ENCODE results near the gene FAM227A. TPM values are rescaled to one million over a fixed set of nuclear protein-coding genes. Genes with fewer than 3 reads are reported as not detected.
A peak's percentile ranks its signal among the peaks of the same experiment; 100 is the strongest.
"Not testable (repeated sequence)": the region's sequence is repeated elsewhere in the genome, so short reads cannot be mapped to it uniquely, and the experiment has no call there.

FAM227A gene
- total and polyA plus RNA-seq, 4 experiments from 2014 or later = 0.44 TPM; not detected in 3

DNA sequence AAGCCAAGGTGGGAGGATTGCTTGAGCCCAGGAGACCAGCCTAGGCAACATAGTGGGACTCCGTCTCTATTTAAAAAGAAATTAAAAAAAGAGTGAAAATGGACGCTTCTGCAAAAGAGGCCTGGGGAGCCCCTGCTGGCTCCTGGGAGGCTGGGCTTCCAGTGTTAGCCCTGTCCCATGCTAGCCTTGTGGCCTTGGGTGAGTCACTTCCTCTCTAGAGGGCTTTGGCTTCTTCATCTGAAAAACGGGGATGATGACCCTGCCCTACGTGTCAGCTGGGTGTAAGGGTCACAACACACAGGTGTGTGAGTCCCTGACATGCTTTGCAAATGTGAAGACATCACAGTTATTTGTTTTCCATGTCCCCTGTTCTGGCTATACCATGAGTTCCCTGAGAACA, 32.8 kb downstream of the FAM227A start:
- H3K27ac ChIP-seq (ENCODE audit: low read depth, low read length) = no peak overlapping the region
- DNase-seq = no peak
- H3K9me3 ChIP-seq (ENCODE audit: control insufficient read depth in 1 of 2, low read length in 2 of 2) = peaks cover 0 to 3% of the 10 kb centered on the region in 2 donors
- H3K36me3 ChIP-seq (ENCODE audit: insufficient read depth, low read length) = no peaks in the 10 kb centered on the region
- H3K4me1 ChIP-seq (ENCODE audit: insufficient read depth, low read length) = no peaks in the 10 kb centered on the region
- intact Hi-C loops (cut with micrococcal nuclease) = no loop called here
- Mint-ChIP-seq H3K27me3 (peaks cover 3 to 10% of the 10 kb centered on the region in 2 donors), H3K36me3 (peaks cover 0 to 3% of the 10 kb centered on the region in 2 donors), H3K4me3 (no peak overlapping the region), H3K9me3 (peaks cover 1 to 8% (median 3%) of the 10 kb centered on the region in 8 donors), H3K27ac (no peak overlapping the region), H3K4me1 (no peaks in the 10 kb centered on the region)
- POLR2A ChIA-PET (ENCODE audit: partially characterized antibody) = no interaction called here
- H3K27me3 ChIP-seq (ENCODE audit: insufficient read depth, low read length) = no peaks in the 10 kb centered on the region
- CTCF ChIA-PET (ENCODE audit: partially characterized antibody) = no interaction called here
- H3K4me3 ChIP-seq (ENCODE audit: low read length in 2 of 2) = no peak overlapping the region

DNA sequence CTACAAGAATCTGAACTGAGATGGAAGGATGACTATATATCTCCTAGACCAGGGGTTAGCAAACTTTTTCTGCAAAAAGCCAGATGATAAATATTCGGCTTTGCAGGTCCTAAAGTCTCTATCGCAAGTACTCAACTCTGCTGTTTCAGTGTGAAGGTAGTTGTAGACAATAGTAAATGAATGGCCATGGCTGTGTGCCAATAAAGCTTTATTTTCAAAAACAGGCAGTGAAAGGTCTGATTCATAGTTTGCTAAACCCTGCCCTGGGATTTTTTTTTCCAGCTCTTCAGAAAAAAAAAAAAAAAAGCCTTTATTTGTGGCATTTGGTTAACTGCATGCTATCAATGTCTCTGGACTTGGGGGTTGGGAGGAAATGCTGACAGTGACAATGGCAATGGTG, 37.5 kb downstream of the FAM227A start:
- ChIA-PET CTCF (ENCODE audit: partially characterized antibody) (no interaction called here), POLR2A (ENCODE audit: partially characterized antibody) (interaction anchor here (0.6 kb wide), 1 partner anchor 775 kb away, joined by 4 read pairs; the partner anchor contains the start of gene ANKRD54)
- H3K27ac Mint-ChIP-seq = no peak overlapping the region
- H3K27me3 Mint-ChIP-seq = peaks cover 15 to 24% of the 10 kb centered on the region in 2 donors
- peaks cover 3 to 11% of the 10 kb centered on the region in 2 donors for H3K36me3 Mint-ChIP-seq
- Histone ChIP-seq H3K9me3 (ENCODE audit: control insufficient read depth in 1 of 2, low read length in 2 of 2) (peaks cover 0 to 9% of the 10 kb centered on the region in 2 donors), H3K27me3 (ENCODE audit: insufficient read depth, low read length) (no peaks in the 10 kb centered on the region), H3K4me1 (ENCODE audit: insufficient read depth, low read length) (no peaks in the 10 kb centered on the region), H3K27ac (ENCODE audit: low read depth, low read length) (no peak overlapping the region), H3K4me3 (ENCODE audit: low read length in 2 of 2) (no peak overlapping the region), H3K36me3 (ENCODE audit: insufficient read depth, low read length) (no peaks in the 10 kb centered on the region)
- intact Hi-C loops (cut with micrococcal nuclease) = no loop called here
- no peak overlapping the region for H3K4me3 Mint-ChIP-seq
- no peak for DNase-seq
- H3K9me3 Mint-ChIP-seq = peaks cover 2 to 23% (median 12%) of the 10 kb centered on the region in 8 donors
- no peaks in the 10 kb centered on the region for H3K4me1 Mint-ChIP-seq

DNA sequence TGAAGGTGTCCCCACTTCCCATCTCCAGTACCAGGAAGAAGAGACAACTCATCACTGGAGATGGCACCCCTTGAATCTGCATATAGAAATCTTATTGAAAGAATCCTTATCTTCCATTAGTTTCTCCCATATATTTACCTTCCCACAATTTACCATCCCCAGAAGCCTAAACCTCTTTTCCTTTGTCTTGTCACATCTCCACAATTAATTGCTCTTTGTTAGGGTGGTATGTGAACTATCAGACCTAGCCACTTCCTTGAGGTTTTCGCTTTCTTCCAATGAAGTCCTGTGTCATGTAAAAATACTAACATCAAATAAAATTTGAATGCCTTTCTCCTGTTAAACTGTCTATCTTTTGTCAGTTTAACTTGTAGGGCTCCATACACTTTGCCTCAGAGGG, 37.9 kb downstream of the FAM227A start:
- Mint-ChIP-seq H3K27me3 (peaks cover 15 to 24% of the 10 kb centered on the region in 2 donors), H3K9me3 (peaks cover 2 to 23% (median 12%) of the 10 kb centered on the region in 8 donors), H3K4me1 (no peaks in the 10 kb centered on the region), H3K36me3 (peaks cover 3 to 11% of the 10 kb centered on the region in 2 donors), H3K27ac (no peak overlapping the region), H3K4me3 (no peak overlapping the region)
- H3K27ac ChIP-seq (ENCODE audit: low read depth, low read length) = no peak overlapping the region
- ChIA-PET CTCF (ENCODE audit: partially characterized antibody) (no interaction called here), POLR2A (ENCODE audit: partially characterized antibody) (interaction anchor here (0.6 kb wide), 1 partner anchor 774 kb away, joined by 4 read pairs; the partner anchor contains the start of gene ANKRD54)
- H3K9me3 ChIP-seq (ENCODE audit: control insufficient read depth in 1 of 2, low read length in 2 of 2) = peaks cover 0 to 9% of the 10 kb centered on the region in 2 donors
- DNase-seq = no peak
- H3K27me3 ChIP-seq (ENCODE audit: insufficient read depth, low read length) = no peaks in the 10 kb centered on the region
- H3K36me3 ChIP-seq (ENCODE audit: insufficient read depth, low read length) = no peaks in the 10 kb centered on the region
- intact Hi-C loops (cut with micrococcal nuclease) = no loop called here
- H3K4me1 ChIP-seq (ENCODE audit: insufficient read depth, low read length) = no peaks in the 10 kb centered on the region
- H3K4me3 ChIP-seq (ENCODE audit: low read length in 2 of 2) = no peak overlapping the region

DNA sequence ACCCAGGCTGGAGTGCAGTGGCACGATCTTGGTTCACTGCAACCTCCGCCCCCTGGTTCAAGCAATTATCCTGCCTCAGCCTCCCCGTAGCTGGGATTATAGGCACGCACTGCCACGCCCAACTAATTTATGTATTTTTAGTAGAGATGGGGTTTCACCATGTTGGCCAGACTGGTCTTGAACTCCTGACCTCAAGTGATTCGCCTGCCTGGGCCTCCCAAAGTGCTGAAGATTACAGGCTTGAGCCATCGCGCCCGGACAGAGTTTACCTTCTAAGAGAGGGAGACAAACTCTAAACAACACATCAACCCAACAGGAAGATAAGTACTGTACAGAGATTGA, 41.2 kb downstream of the FAM227A start:
- H3K27me3 ChIP-seq (ENCODE audit: insufficient read depth, low read length); H3K4me1 Mint-ChIP-seq; DNase-seq; H3K9me3 ChIP-seq (ENCODE audit: control insufficient read depth in 1 of 2, low read length in 2 of 2); intact Hi-C loops (cut with micrococcal nuclease); H3K4me3 ChIP-seq (ENCODE audit: low read length in 2 of 2); H3K36me3 ChIP-seq (ENCODE audit: insufficient read depth, low read length); H3K4me3 Mint-ChIP-seq; CTCF ChIA-PET (ENCODE audit: partially characterized antibody); H3K4me1 ChIP-seq (ENCODE audit: insufficient read depth, low read length); POLR2A ChIA-PET (ENCODE audit: partially characterized antibody); H3K27ac ChIP-seq (ENCODE audit: low read depth, low read length): not testable (repeated sequence)
- H3K27me3 Mint-ChIP-seq = peaks cover 15 to 22% of the 10 kb centered on the region in 2 donors
- peaks cover 3 to 11% of the 10 kb centered on the region in 2 donors for H3K36me3 Mint-ChIP-seq
- peaks cover 2 to 23% (median 12%) of the 10 kb centered on the region in 8 donors for H3K9me3 Mint-ChIP-seq
- peak overlapping the region in 3 of 7 donors; percentile 8 to 62 (median 59) for H3K27ac Mint-ChIP-seq

DNA sequence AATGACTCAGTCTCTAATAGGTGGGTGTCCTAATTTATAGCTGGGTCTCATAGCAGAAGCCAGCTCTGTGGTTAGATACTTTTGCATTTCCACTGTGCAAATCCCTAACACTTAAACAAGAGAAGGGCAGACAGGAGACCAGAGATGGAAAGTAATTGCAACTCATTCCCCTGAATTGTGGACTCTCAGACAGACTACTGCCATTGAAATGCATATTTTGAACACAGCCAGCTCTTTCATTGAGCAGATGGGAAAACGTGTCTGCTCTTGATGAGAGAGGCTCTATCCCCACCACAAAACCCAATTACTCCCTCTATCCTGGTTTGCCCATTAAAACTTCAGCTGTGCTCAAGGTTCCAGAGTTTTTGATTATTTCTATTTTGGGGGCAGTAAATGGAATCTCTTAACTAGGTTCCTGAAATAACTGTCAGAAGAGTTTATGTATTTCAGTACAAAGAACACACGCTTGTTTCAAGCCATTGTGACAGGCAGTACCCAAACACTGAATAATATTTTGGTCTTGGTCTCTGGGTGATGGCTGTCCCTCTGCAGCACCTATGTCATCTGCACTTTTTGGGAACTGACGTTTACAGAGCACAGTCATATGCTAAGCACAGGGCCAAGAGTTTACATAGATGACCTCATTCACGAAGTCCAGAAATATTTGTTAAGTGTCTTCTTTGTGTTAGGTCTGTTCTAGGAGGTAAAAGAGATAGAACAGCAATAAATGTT, 41.7 kb downstream of the FAM227A start:
- DNase-seq = no peak
- CTCF ChIA-PET (ENCODE audit: partially characterized antibody) = no interaction called here

DNA sequence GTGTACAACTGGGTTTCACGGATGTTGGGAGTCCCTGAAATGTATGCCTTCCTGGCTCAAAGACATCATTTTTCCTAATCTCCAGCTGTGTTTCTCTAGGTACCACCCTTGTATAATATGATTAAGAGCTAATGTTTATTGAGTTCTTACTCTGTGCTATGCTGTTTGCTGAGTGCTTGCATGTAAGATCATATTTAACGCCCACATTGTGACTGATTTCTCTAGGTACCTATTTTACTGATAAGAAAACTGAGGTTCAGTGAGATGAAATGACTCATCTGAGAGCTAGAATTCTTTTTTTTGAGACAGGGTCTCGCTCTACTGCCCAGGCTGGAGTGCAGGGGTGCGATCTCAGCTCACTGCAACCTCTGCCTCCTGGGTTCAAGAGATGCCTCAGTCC, 42.6 kb downstream of the FAM227A start:
- CTCF ChIA-PET (ENCODE audit: partially characterized antibody) = no interaction called here
- Mint-ChIP-seq H3K4me1 (no peaks in the 10 kb centered on the region), H3K27ac (no peak overlapping the region), H3K27me3 (peaks cover 12 to 16% of the 10 kb centered on the region in 2 donors), H3K9me3 (peaks cover 2 to 20% (median 10%) of the 10 kb centered on the region in 8 donors), H3K4me3 (no peak overlapping the region), H3K36me3 (peaks cover 3 to 10% of the 10 kb centered on the region in 2 donors)
- Histone ChIP-seq H3K27me3 (ENCODE audit: insufficient read depth, low read length) (no peaks in the 10 kb centered on the region), H3K4me3 (ENCODE audit: low read length in 2 of 2) (no peak overlapping the region), H3K36me3 (ENCODE audit: insufficient read depth, low read length) (no peaks in the 10 kb centered on the region), H3K9me3 (ENCODE audit: control insufficient read depth in 1 of 2, low read length in 2 of 2) (peaks cover 0 to 8% of the 10 kb centered on the region in 2 donors), H3K4me1 (ENCODE audit: insufficient read depth, low read length) (no peaks in the 10 kb centered on the region), H3K27ac (ENCODE audit: low read depth, low read length) (no peak overlapping the region)
- POLR2A ChIA-PET (ENCODE audit: partially characterized antibody) = no interaction called here
- intact Hi-C loops (cut with micrococcal nuclease) = no loop called here
- no peak for DNase-seq

More for the DNA sequence above, 41.7 kb downstream of the FAM227A start:
- POLR2A ChIA-PET (ENCODE audit: partially characterized antibody) = no interaction called here
- H3K27ac ChIP-seq (ENCODE audit: low read depth, low read length) = no peak overlapping the region
- H3K36me3 ChIP-seq (ENCODE audit: insufficient read depth, low read length) = no peaks in the 10 kb centered on the region
- peaks cover 2 to 23% (median 12%) of the 10 kb centered on the region in 8 donors for H3K9me3 Mint-ChIP-seq
- intact Hi-C loops (cut with micrococcal nuclease) = no loop called here
- no peak overlapping the region for H3K4me3 Mint-ChIP-seq
- no peaks in the 10 kb centered on the region for H3K27me3 ChIP-seq (ENCODE audit: insufficient read depth, low read length)
- H3K27ac Mint-ChIP-seq = peak overlapping the region in 1 of 7 donors; percentile 32
- no peaks in the 10 kb centered on the region for H3K4me1 ChIP-seq (ENCODE audit: insufficient read depth, low read length)
- H3K9me3 ChIP-seq (ENCODE audit: control insufficient read depth in 1 of 2, low read length in 2 of 2) = peaks cover 0 to 9% of the 10 kb centered on the region in 2 donors
- H3K4me1 Mint-ChIP-seq = no peaks in the 10 kb centered on the region
- no peak overlapping the region for H3K4me3 ChIP-seq (ENCODE audit: low read length in 2 of 2)
- peaks cover 15 to 20% of the 10 kb centered on the region in 2 donors for H3K27me3 Mint-ChIP-seq
- peaks cover 3 to 11% of the 10 kb centered on the region in 2 donors for H3K36me3 Mint-ChIP-seq

DNA sequence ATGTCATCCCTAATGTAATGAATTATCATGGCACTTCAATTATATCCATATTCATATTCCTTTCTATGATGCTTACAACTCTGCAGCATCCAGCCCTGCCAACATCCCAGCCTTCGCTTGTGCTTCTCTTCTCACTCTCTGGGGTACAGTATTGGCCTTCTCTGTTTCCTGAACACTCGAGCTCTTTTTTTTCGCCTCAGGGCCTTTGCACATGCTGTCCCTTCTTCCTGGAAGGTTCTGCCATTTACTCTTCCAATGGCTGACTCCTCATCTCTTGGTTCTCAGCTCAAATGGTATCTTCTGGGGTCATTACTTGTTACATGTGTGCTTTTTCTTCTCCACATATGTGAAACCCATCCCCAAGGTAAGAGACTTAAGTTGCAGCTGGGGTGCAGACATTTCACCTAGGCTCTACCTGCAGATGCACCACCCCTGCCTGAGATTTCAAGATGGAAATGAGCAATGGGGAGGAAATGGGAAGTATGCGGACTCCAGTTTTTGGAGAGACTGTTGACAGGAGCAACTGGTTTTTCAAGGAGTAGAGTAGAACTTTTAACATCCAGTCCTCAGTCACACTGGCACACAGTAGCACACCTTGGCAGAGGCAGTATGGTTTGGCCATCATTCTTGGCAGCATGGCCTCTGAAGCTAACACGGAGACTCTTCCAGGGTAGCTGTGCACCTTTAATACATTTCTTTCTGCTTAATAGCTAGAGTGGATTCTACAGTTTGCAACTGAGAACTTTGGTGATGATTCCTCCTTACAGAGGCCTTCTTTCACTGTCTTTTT, 43.8 kb downstream of the FAM227A start:
- POLR2A ChIA-PET (ENCODE audit: partially characterized antibody) = interaction anchor here (0.6 kb wide), 1 partner anchor 9 kb away, joined by 3 read pairs; no protein-coding TSS in a partner anchor
- peaks cover 0 to 8% (median 1%) of the 10 kb centered on the region in 8 donors for H3K9me3 Mint-ChIP-seq
- H3K27ac Mint-ChIP-seq = no peak overlapping the region
- CTCF ChIA-PET (ENCODE audit: partially characterized antibody) = no interaction called here
- DNase-seq = no peak
- H3K27ac ChIP-seq (ENCODE audit: low read depth, low read length) = no peak overlapping the region
- H3K9me3 ChIP-seq (ENCODE audit: control insufficient read depth in 1 of 2, low read length in 2 of 2) = no peaks in the 10 kb centered on the region
- intact Hi-C loops (cut with micrococcal nuclease) = no loop called here
- H3K27me3 ChIP-seq (ENCODE audit: insufficient read depth, low read length) = no peaks in the 10 kb centered on the region
- no peak overlapping the region for H3K4me3 ChIP-seq (ENCODE audit: low read length in 2 of 2)
- H3K27me3 Mint-ChIP-seq = peaks cover 10 to 16% of the 10 kb centered on the region in 2 donors
- no peak overlapping the region for H3K4me3 Mint-ChIP-seq
- no peaks in the 10 kb centered on the region for H3K36me3 ChIP-seq (ENCODE audit: insufficient read depth, low read length)
- H3K4me1 ChIP-seq (ENCODE audit: insufficient read depth, low read length) = no peaks in the 10 kb centered on the region
- H3K36me3 Mint-ChIP-seq = peaks cover 2 to 3% of the 10 kb centered on the region in 2 donors
- no peaks in the 10 kb centered on the region for H3K4me1 Mint-ChIP-seq

Data from CD4-positive, alpha-beta memory T cell (primary cell).